Measurements from ENCODE around the gene ZNF730.
"Not testable (repeated sequence)": the region's sequence is repeated elsewhere in the genome, so short reads cannot be mapped to it uniquely, and the experiment has no call there.

- TF ChIP-seq CTCF (IDR thresholded peaks at IDR 0.05 in 2 of 3, conservative IDR thresholded peaks at IDR 0.05 in 1 of 3; ENCODE audit: insufficient read depth in 2 of 3, low read depth in 1 of 3, low read length in 3 of 3); RBM34 (IDR thresholded peaks at IDR 0.05; ENCODE audit: borderline replicate concordance, insufficient read depth, low read length): not testable (repeated sequence)
These were observed 17.4 kb downstream of the ZNF730 start for GRCh38 chr19:23134211-23134610.
